Fibroblast of mammary gland (primary cell): Measurements from ENCODE around the gene PDE4B.
A peak's percentile ranks its signal among the peaks of the same experiment; 100 is the strongest.

Experiments used
- DNase-seq: peaks from one replicate; pipeline ENCODE4 v3.0.0-alpha.2; 2010; ENCODE audit warnings: low read depth
- H3K4me3 ChIP-seq: 2 replicates; pipeline ENCODE4 v1.5.1; 2011; ENCODE audit warnings: low read depth, mild to moderate bottlenecking, low read length, moderate library complexity; ENCODE audit not compliant: control insufficient read depth
- CTCF ChIP-seq: conservative IDR thresholded peaks from 2 replicates; pipeline ENCODE4 v1.5.1; 2011; ENCODE audit warnings: low read depth, low read length, inconsistent platforms; ENCODE audit not compliant: control insufficient read depth, insufficient read depth

Gene PDE4B

GRCh38 chr1:66270119-66270812 is 477.6 kb downstream of the PDE4B start:
- no peak overlapping the region for H3K4me3 ChIP-seq
- TF ChIP-seq CTCF = no peak
- DNase-seq = peak; percentile 79

DNA sequence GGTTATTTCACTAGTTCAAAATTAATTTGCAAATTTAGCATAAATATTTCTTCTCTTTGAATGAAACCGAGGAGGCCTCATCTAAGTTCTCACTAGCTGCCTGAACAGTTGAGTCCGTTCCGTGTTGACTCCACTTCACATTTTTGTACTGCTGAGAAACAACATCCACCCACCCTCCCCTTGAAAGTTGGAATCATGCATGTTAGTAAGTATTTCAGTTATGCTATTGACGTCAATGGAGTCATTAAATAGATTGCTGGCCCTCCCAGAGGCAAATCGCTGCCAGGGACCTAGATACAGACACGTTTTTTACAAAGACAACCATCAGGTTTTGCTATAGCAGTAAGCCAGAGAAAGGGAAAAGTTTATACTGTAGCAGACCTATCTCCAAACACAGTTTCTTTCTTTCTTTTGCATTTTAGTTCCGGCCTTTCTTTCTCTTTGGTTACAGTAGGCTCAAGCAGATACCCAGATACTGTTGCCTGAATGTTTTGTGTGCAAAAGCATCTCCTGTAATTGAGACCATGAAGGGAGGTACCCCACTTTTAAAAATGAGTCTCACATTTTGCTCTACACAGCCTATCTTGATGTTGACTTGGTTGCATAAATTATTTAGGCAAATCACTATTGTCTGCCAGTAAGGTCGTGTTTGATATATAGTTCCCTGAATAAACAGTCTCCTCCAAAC is 478.7 kb downstream of the PDE4B start:
- TF ChIP-seq CTCF = no peak
- H3K4me3 ChIP-seq = no peak overlapping the region
- DNase-seq = peak; percentile 99

GRCh38 chr1:66271904-66272254 is 479.2 kb downstream of the PDE4B start:
- DNase-seq = peak; percentile 75
- no peak overlapping the region for H3K4me3 ChIP-seq

GRCh38 chr1:66273656-66274055 is 481.0 kb downstream of the PDE4B start:
- no peak for DNase-seq
- no peak overlapping the region for H3K4me3 ChIP-seq
- no peak for TF ChIP-seq CTCF

More at GRCh38 chr1:66271904-66272254, 479.2 kb downstream of the PDE4B start:
- no peak for TF ChIP-seq CTCF

GRCh38 chr1:66274634-66275033 is 481.9 kb downstream of the PDE4B start:
- no peak for TF ChIP-seq CTCF
- no peak overlapping the region for H3K4me3 ChIP-seq
- DNase-seq = peak; percentile 75

DNA sequence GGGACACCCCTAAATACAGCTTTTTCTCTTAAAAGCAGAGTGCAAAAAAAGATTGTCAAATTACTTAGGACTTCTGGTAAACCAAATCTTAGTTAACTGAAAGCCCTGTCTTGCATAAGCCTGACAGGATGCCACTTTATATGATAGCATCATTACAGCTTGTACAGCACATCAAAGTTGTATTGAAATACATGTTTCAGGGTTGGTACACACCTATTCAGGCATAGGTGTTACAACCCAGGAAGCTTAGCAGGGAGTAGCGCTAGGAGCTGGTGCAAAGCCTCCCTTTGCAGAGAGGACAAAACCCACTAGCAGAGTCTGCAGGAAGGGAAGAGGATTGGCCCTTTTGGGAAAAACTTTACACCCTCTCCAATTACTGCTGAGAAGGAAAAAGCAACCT is 482.4 kb downstream of the PDE4B start:
- no peak overlapping the region for H3K4me3 ChIP-seq
- TF ChIP-seq CTCF = no peak
- no peak for DNase-seq
